ENCODE measurements around the gene ASCC3.

The ASCC3 gene

DNA sequence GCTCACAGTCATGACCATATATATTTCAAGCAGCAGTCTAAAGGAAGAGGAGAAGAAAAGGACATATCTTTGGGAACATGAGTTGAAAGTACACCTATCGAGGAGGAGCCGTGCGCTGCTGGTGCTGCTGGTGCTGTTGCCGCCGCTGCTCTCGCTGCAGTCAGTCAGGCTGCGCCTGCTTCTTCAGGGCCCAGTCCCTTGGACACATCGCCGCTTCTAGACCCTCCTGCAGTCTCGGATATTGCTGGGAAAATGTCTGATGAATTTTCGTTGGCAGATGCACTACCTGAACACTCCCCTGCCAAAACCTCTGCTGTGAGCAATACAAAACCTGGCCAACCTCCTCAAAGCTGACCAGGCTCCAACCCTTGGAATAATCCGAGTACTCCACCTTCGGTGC is 8.2 kb upstream of the ASCC3 start:
- Histone ChIP-seq H3K4me1 (ENCODE audit: control insufficient read depth, insufficient read depth, low read depth, low read length) (peaks cover 4% of the 10 kb centered on the region), H3K18ac (ENCODE audit: low read depth in 1 of 2, low read length in 2 of 2) (peak overlapping the region in 1 of 2 experiments; percentile 11), H4K91ac (ENCODE audit: low read length) (no peak overlapping the region), H3K27ac (ENCODE audit: low read length, poor library complexity, severe bottlenecking) (no peak overlapping the region), H3K4me2 (ENCODE audit: low read length, poor library complexity, severe bottlenecking) (no peak overlapping the region), H3K23ac (ENCODE audit: low read length in 2 of 2) (no peak overlapping the region), H3K4me3 (ENCODE audit: insufficient read depth in 1 of 2, low read depth in 1 of 2, low read length in 2 of 2) (no peak overlapping the region), H2BK5ac (ENCODE audit: low read depth, low read length, poor library complexity, severe bottlenecking) (no peak overlapping the region), H2BK120ac (ENCODE audit: low read depth, low read length) (no peak overlapping the region), H3K9ac (ENCODE audit: low read length) (no peak overlapping the region), H3K9me3 (ENCODE audit: control insufficient read depth, low read length) (no peaks in the 10 kb centered on the region), H3K36me3 (ENCODE audit: control insufficient read depth in 1 of 2, insufficient read depth in 2 of 2, low read depth in 1 of 2, low read length in 2 of 2) (no peaks in the 10 kb centered on the region), H3K4ac (ENCODE audit: low read depth in 1 of 2, low read length in 2 of 2) (no peak overlapping the region), H3K14ac (ENCODE audit: low read length in 2 of 2) (no peak overlapping the region), H2BK15ac (ENCODE audit: low read depth, poor library complexity, severe bottlenecking) (no peak overlapping the region), H2AK5ac (ENCODE audit: low read length, severe bottlenecking) (no peak overlapping the region), H3K79me1 (replicated peaks; ENCODE audit: low read length, poor library complexity, severe bottlenecking) (no peaks in the 10 kb centered on the region), H2AFZ (ENCODE audit: low read depth, low read length) (no peak overlapping the region), H3K27me3 (ENCODE audit: control insufficient read depth in 1 of 2, insufficient read depth in 1 of 2, low read length in 2 of 2) (no peaks in the 10 kb centered on the region), H2BK12ac (ENCODE audit: low read length in 2 of 2) (peak overlapping the region in 1 of 2 experiments; percentile 54), H4K8ac (ENCODE audit: low read length) (no peak overlapping the region)
- DNase-seq, result no peak
- 98% methylated on average over 13 of the region's 13 CpGs for WGBS

GRCh38 chr6:100886076-100886475 is 4.9 kb upstream of the ASCC3 start:
- no peak overlapping the region for H2BK5ac ChIP-seq (ENCODE audit: low read depth, low read length, poor library complexity, severe bottlenecking)
- H3K4me2 ChIP-seq (ENCODE audit: low read length, poor library complexity, severe bottlenecking), result no peak overlapping the region
- no peak overlapping the region for H2BK12ac ChIP-seq (ENCODE audit: low read length in 2 of 2)
- no peak overlapping the region for H4K91ac ChIP-seq (ENCODE audit: low read length)
- peak overlapping the region; percentile 74 for H3K27ac ChIP-seq (ENCODE audit: low read length, poor library complexity, severe bottlenecking)
- H2BK120ac ChIP-seq (ENCODE audit: low read depth, low read length), result no peak overlapping the region
- H3K4ac ChIP-seq (ENCODE audit: low read depth in 1 of 2, low read length in 2 of 2), result no peak overlapping the region
- H3K79me1 ChIP-seq (replicated peaks; ENCODE audit: low read length, poor library complexity, severe bottlenecking), result peaks cover 9% of the 10 kb centered on the region
- H3K9ac ChIP-seq (ENCODE audit: low read length), result no peak overlapping the region
- WGBS, result no CpG with 5 or more reads among the region's 1 CpG
- H3K18ac ChIP-seq (ENCODE audit: low read depth in 1 of 2, low read length in 2 of 2), result no peak overlapping the region
- peaks cover 2% of the 10 kb centered on the region for H3K4me1 ChIP-seq (ENCODE audit: control insufficient read depth, insufficient read depth, low read depth, low read length)
- no peaks in the 10 kb centered on the region for H3K27me3 ChIP-seq (ENCODE audit: control insufficient read depth in 1 of 2, insufficient read depth in 1 of 2, low read length in 2 of 2)
- H2BK15ac ChIP-seq (ENCODE audit: low read depth, poor library complexity, severe bottlenecking), result no peak overlapping the region
- H3K23ac ChIP-seq (ENCODE audit: low read length in 2 of 2), result no peak overlapping the region
- no peaks in the 10 kb centered on the region for H3K9me3 ChIP-seq (ENCODE audit: control insufficient read depth, low read length)
- H3K4me3 ChIP-seq (ENCODE audit: insufficient read depth in 1 of 2, low read depth in 1 of 2, low read length in 2 of 2), result no peak overlapping the region
- no peak overlapping the region for H2AFZ ChIP-seq (ENCODE audit: low read depth, low read length)
- H3K14ac ChIP-seq (ENCODE audit: low read length in 2 of 2), result no peak overlapping the region
- no peaks in the 10 kb centered on the region for H3K36me3 ChIP-seq (ENCODE audit: control insufficient read depth in 1 of 2, insufficient read depth in 2 of 2, low read depth in 1 of 2, low read length in 2 of 2)
- H2AK5ac ChIP-seq (ENCODE audit: low read length, severe bottlenecking), result no peak overlapping the region
- peak; percentile 32 for DNase-seq
- H4K8ac ChIP-seq (ENCODE audit: low read length), result no peak overlapping the region

DNA sequence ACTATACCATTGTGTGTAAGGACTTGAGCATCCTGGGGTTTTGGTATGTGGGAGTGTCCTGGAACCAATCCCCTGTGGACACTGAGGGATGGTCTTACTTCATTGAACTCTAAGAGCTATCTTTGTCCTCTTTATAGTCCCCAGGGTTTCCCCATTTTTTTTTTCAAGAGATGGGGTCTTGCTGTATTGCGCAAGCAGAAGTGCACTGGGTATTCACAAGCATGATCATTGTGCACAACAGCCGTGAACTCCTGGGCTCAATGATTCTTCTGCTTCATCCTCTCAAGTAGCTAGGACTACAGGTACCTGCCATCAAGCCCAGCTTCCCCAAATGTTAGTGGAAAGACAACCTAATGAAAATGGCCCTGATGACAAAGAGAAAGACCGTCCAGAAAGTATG is 2.2 kb upstream of the ASCC3 start:
- Histone ChIP-seq H3K4me1 (ENCODE audit: control insufficient read depth, insufficient read depth, low read depth, low read length) (peaks cover 2% of the 10 kb centered on the region), H3K79me1 (replicated peaks; ENCODE audit: low read length, poor library complexity, severe bottlenecking) (peaks cover 9% of the 10 kb centered on the region), H3K4me2 (ENCODE audit: low read length, poor library complexity, severe bottlenecking) (no peak overlapping the region), H3K9ac (ENCODE audit: low read length) (no peak overlapping the region), H2BK12ac (ENCODE audit: low read length in 2 of 2) (no peak overlapping the region), H3K27ac (ENCODE audit: low read length, poor library complexity, severe bottlenecking) (no peak overlapping the region), H2BK5ac (ENCODE audit: low read depth, low read length, poor library complexity, severe bottlenecking) (no peak overlapping the region), H3K4me3 (ENCODE audit: insufficient read depth in 1 of 2, low read depth in 1 of 2, low read length in 2 of 2) (no peak overlapping the region), H3K4ac (ENCODE audit: low read depth in 1 of 2, low read length in 2 of 2) (no peak overlapping the region), H2BK15ac (ENCODE audit: low read depth, poor library complexity, severe bottlenecking) (no peak overlapping the region), H4K91ac (ENCODE audit: low read length) (no peak overlapping the region), H3K27me3 (ENCODE audit: control insufficient read depth in 1 of 2, insufficient read depth in 1 of 2, low read length in 2 of 2) (no peaks in the 10 kb centered on the region), H3K23ac (ENCODE audit: low read length in 2 of 2) (no peak overlapping the region), H3K36me3 (ENCODE audit: control insufficient read depth in 1 of 2, insufficient read depth in 2 of 2, low read depth in 1 of 2, low read length in 2 of 2) (no peaks in the 10 kb centered on the region), H2AFZ (ENCODE audit: low read depth, low read length) (no peak overlapping the region), H3K14ac (ENCODE audit: low read length in 2 of 2) (no peak overlapping the region), H4K8ac (ENCODE audit: low read length) (no peak overlapping the region), H3K9me3 (ENCODE audit: control insufficient read depth, low read length) (no peaks in the 10 kb centered on the region), H2AK5ac (ENCODE audit: low read length, severe bottlenecking) (no peak overlapping the region), H3K18ac (ENCODE audit: low read depth in 1 of 2, low read length in 2 of 2) (no peak overlapping the region), H2BK120ac (ENCODE audit: low read depth, low read length) (no peak overlapping the region)
- no peak for DNase-seq
- WGBS, result 94% methylated on average over 2 of the region's 3 CpGs

GRCh38 chr6:100881707-100882040 is 545 bp upstream of the ASCC3 start:
- DNase-seq, result peak; percentile 37
- Histone ChIP-seq H3K4me3 (ENCODE audit: insufficient read depth in 1 of 2, low read depth in 1 of 2, low read length in 2 of 2) (peak overlapping the region; percentile 92 to 93), H2BK5ac (ENCODE audit: low read depth, low read length, poor library complexity, severe bottlenecking) (peak overlapping the region; percentile 47), H3K36me3 (ENCODE audit: control insufficient read depth in 1 of 2, insufficient read depth in 2 of 2, low read depth in 1 of 2, low read length in 2 of 2) (no peaks in the 10 kb centered on the region), H3K4ac (ENCODE audit: low read depth in 1 of 2, low read length in 2 of 2) (no peak overlapping the region), H2BK120ac (ENCODE audit: low read depth, low read length) (peak overlapping the region; percentile 55), H3K4me1 (ENCODE audit: control insufficient read depth, insufficient read depth, low read depth, low read length) (peaks cover 2% of the 10 kb centered on the region), H3K27ac (ENCODE audit: low read length, poor library complexity, severe bottlenecking) (peak overlapping the region; percentile 49), H4K8ac (ENCODE audit: low read length) (no peak overlapping the region), H3K9me3 (ENCODE audit: control insufficient read depth, low read length) (no peaks in the 10 kb centered on the region), H3K14ac (ENCODE audit: low read length in 2 of 2) (no peak overlapping the region), H2BK12ac (ENCODE audit: low read length in 2 of 2) (no peak overlapping the region), H2AK5ac (ENCODE audit: low read length, severe bottlenecking) (peak overlapping the region; percentile 47), H2BK15ac (ENCODE audit: low read depth, poor library complexity, severe bottlenecking) (no peak overlapping the region), H3K27me3 (ENCODE audit: control insufficient read depth in 1 of 2, insufficient read depth in 1 of 2, low read length in 2 of 2) (no peaks in the 10 kb centered on the region), H3K9ac (ENCODE audit: low read length) (peak overlapping the region; percentile 91), H2AFZ (ENCODE audit: low read depth, low read length) (peak overlapping the region; percentile 84), H3K4me2 (ENCODE audit: low read length, poor library complexity, severe bottlenecking) (peak overlapping the region; percentile 82), H3K23ac (ENCODE audit: low read length in 2 of 2) (no peak overlapping the region), H3K18ac (ENCODE audit: low read depth in 1 of 2, low read length in 2 of 2) (peak overlapping the region in 1 of 2 experiments; percentile 64), H4K91ac (ENCODE audit: low read length) (no peak overlapping the region), H3K79me1 (replicated peaks; ENCODE audit: low read length, poor library complexity, severe bottlenecking) (peaks cover 9% of the 10 kb centered on the region)
- 18% methylated on average over 4 of the region's 6 CpGs for WGBS

All from mesenchymal stem cell (in vitro differentiated cells and primary cell).